ENCODE results near the gene KRT81.
"Not testable (repeated sequence)": the region's sequence is repeated elsewhere in the genome, so short reads cannot be mapped to it uniquely, and the experiment has no call there.

The KRT81 gene

DNA sequence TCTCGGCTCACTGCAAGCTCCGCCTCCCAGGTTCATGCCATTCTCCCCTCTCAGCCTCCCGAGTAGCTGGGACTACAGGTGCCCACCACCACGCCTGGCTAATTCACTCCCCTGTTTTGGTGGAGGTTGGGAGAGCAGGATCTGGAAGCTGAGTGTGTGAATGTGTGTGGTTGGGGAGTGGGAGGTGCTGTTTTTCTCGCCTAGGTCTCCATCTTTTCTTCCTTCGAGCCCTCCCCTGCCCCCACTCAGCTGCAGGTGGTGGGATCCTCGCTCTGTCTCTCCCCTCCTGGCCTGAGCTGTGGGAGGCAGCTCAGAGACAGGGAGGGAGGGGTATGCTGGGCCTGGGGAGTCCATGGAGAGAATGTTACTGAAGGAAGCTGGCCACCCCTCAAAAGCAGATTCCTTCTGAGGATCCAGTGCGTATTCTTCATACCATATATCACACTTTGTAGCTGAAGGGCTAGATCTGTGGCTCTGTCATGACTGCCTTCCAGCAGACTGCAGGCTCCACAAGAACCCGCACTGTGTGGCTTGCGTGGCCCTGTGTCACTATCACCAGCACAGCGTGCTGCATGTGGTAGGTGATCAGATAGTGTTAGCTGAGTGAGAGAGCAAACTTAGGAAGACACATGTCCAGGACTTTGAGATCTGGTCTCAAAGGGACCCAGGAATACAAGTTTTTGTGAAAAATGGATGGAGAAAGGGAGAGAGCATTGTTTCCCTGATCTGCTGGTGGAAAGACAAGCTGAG lies 27.1 kb upstream of the KRT81 start:
- DNase-seq (ENCODE audit: low read depth in 2 of 3, low spot score in 2 of 3), result no peak

GRCh38 chr12:52317468-52318052 lies 26.2 kb upstream of the KRT81 start:
- DNase-seq (ENCODE audit: low read depth in 2 of 3, low spot score in 2 of 3), result no peak

DNA sequence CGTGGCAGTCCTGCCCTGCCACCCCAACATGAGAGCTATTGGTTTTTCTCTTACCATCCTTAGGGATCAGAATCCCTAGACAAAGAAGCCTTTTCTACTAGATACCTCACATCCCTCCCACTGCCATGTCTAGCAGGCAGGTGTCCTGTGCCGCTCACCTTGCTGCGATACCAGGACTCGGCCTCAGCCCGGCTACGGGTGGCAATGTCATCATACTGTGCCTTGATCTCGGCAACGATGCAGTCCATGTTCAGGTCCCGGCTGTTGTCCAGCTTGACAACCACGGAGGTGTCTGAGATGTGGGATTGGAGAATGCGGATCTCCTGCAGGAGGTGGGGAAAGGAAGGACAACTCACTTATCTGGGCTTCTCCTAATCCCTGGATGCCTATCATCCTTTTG lies 25.4 kb upstream of the KRT81 start:
- no peak for DNase-seq (ENCODE audit: low read depth in 2 of 3, low spot score in 2 of 3)

DNA sequence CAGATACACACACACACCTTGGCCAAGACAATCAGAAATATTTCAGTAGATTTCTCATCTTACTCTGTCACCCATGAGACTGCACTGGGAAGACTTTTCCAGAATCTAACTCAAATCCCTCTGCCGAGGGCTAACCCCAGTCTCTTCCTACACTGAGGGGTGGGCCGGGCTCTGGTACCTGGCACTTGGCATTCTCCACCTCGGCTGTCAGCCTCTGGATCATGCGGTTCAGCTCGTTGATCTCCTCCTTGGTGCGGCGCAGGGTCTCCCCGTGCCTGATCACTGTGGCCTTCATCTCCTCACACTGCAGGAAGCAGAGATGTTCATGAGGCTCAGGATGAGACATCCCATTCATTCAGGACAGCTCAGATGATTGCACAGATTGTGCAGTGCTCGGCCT lies 25.0 kb upstream of the KRT81 start:
- DNase-seq (ENCODE audit: low read depth in 2 of 3, low spot score in 2 of 3), result no peak

- DNase-seq (ENCODE audit: low read depth in 2 of 3, low spot score in 2 of 3), result not testable (repeated sequence)
Measured at GRCh38 chr12:52315721-52316120, 24.4 kb upstream of the KRT81 start.

- no peak for DNase-seq (ENCODE audit: low read depth in 2 of 3, low spot score in 2 of 3)
Measured at GRCh38 chr12:52314511-52314910, 23.2 kb upstream of the KRT81 start.

DNA sequence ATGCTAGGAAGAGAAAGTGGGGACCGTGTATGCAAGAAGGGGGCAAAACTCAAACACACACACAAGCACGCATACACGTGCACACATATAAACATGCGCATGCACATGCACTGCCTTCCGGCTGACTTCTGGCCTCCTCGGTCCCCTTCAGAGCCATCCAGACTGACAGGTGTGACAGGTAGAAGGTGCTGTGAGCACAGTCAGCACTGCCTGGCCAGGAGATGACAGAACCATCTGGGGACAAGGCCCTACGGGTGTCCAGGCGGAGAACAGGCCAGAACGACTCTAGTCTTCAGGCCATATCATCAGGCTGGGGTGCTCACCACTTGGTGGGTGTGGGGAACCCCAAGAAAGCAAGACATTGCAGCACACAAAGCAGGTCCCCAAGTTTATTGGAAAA lies 22.6 kb upstream of the KRT81 start:
- DNase-seq (ENCODE audit: low read depth in 2 of 3, low spot score in 2 of 3), result no peak

GRCh38 chr12:52313461-52313860 lies 22.1 kb upstream of the KRT81 start:
- no peak for DNase-seq (ENCODE audit: low read depth in 2 of 3, low spot score in 2 of 3)

GRCh38 chr12:52312086-52312485 lies 20.8 kb upstream of the KRT81 start:
- DNase-seq (ENCODE audit: low read depth in 2 of 3, low spot score in 2 of 3), result no peak

GRCh38 chr12:52311285-52311648 lies 19.9 kb upstream of the KRT81 start:
- DNase-seq (ENCODE audit: low read depth in 2 of 3, low spot score in 2 of 3), result no peak

GRCh38 chr12:52310622-52311284 lies 19.4 kb upstream of the KRT81 start:
- no peak for DNase-seq (ENCODE audit: low read depth in 2 of 3, low spot score in 2 of 3)

DNA sequence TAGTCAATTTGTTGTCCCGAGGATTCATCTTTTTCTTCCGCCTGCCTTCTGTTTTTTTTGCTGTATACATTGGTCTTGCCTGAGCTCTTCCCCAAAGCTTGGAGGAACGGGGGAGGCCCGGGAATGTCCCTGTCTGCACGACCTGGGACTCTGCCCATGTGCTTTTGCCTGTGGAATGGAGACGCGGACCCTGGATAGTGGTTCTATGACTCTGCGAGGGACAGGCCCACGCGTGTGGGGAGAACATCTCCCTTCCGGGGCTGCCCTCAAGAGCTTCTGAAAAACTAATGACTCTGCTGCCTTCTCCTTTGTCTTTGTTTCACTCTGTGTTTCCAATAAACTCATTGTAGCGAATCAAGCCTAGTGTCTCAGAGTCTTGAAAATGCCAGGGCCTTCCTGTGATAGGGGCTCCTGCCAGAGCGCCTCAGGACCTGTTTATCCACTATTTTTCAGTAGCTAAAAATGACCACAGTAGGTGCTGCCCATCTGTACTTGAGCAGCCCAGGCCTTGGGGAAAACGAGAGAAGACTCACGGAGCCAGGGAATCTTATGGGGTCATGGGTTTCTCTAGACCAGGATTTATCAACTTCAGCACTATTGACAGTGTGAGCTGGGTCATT lies 17.6 kb upstream of the KRT81 start:
- DNase-seq (ENCODE audit: low read depth in 2 of 3, low spot score in 2 of 3), result no peak

DNA sequence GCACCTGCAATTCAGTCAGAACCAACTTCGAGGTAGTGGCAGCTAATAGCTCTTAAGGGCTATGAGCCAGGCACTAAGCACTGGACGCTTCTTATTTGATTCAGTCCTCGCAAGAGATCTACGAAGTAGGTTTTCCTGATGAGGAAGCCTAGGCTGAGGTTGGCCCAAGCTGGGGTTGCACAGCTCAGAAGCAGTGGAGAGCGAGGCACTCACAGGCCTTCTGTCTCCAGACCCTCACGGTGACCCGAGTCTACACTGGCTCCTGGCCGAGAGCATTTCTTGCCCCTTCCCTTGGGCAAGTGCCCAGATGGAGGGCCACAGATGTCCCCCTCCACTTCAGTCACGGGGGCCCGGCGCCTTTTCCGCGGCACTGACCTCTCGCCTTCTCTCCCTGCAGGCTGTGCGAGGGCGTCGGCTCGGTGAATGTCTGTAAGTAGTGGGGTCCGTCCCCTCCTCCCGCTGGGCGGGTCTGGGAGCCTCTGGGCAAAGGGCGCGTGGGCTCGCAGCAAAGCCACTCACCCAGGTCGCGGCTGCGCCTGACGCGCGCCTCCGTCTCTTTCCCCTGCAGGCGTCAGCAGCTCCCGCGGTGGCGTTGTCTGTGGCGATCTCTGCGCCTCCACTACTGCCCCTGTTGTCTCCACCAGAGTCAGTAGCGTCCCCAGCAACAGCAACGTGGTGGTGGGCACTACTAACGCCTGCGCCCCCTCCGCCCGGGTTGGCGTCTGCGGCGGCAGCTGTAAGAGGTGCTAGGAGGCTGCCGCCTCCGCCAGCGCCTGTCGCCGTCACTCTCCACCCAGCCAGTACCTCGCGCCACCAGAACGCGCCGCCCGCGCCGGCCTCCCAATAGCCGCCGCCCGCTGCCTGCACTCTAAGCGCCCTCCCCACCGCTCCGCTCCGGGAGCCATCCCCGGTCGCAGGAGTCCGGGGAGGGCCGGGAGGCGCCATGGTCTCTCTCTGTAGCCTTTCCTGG lies 16.8 kb upstream of the KRT81 start:
- DNase-seq (ENCODE audit: low read depth in 2 of 3, low spot score in 2 of 3), result peak in 2 of 3 experiments; percentile 19 to 32

- DNase-seq (ENCODE audit: low read depth in 2 of 3, low spot score in 2 of 3), result no peak
Measured at GRCh38 chr12:52306731-52307130, 15.4 kb upstream of the KRT81 start.

GRCh38 chr12:52305921-52306705 lies 14.8 kb upstream of the KRT81 start:
- DNase-seq (ENCODE audit: low read depth in 2 of 3, low spot score in 2 of 3), result no peak

DNA sequence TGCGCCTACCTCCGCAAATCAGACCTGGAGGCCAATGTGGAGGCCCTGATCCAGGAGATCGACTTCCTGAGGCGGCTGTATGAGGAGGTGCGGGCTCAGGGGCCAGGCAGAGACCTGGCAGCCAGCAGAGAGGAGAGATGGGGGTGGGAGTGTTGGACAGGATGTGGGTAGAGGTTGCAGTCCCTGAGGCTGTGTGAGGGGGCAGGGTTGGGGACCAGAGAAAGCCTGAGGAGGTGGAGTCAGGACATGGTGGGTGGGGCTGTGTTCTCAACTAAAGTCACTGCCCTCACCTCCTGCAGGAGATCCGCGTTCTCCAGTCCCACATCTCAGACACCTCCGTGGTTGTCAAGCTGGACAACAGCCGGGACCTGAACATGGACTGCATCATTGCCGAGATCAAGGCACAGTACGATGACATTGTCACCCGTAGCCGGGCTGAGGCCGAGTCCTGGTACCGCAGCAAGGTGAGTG lies 13.6 kb upstream of the KRT81 start:
- DNase-seq (ENCODE audit: low read depth in 2 of 3, low spot score in 2 of 3), result not testable (repeated sequence)

DNA sequence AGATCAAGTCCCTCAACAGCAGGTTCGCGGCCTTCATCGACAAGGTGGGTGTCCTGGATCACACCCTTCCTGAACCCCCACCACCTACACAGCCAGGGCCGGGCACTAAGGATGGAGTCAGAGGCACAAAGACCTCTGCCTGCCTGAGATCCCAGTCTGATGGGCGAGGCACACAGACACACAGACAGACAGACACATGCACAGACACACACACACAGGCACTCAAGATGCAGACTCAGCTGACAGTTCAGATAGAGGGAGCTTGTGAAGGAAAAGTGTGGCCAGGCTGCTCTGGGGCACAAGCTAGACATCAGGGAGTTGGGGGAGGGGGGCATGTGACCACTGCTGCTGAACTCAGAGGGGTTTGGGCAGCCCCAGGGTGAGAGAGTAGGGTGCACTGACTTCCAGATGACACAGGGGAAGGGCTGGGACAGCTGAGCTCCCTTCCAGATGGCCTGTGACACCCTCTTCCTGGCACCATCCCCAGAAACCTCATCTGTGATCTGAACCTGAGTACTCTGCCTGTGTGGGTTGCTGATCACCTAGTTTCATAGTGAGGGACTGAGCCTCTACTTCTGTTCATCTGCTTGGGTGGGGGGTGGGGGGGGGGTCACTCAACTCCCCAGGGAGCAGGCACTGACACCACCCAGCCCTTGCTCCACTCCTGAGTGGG lies 11.0 kb upstream of the KRT81 start:
- DNase-seq (ENCODE audit: low read depth in 2 of 3, low spot score in 2 of 3), result not testable (repeated sequence)

DNA sequence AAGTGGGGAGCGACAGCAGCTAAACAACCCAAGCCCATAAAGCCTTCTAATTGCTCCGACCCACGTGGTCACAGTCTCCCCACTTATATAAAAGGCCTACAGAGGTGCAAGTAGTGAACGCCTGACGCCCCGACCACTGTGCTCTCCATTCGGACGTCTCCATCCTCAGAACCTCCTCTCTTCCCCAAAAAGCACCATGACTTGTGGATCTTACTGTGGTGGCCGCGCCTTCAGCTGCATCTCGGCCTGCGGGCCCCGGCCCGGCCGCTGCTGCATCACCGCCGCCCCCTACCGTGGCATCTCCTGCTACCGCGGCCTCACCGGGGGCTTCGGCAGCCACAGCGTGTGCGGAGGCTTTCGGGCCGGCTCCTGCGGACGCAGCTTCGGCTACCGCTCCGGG lies 10.4 kb upstream of the KRT81 start:
- not testable (repeated sequence) for DNase-seq (ENCODE audit: low read depth in 2 of 3, low spot score in 2 of 3)
